GM12875 (cell line): ENCODE results near the gene CDC42EP2.

ENCODE experiments used
- H3K4me3 ChIP-seq: one replicate; pipeline ENCODE4 v1.5.1; 2011; ENCODE audit warnings: low read depth, low read length, control low read depth
- CTCF ChIP-seq: IDR thresholded peaks from 2 replicates; pipeline ENCODE4 v1.5.1; 2011; ENCODE audit warnings: low read depth, mild to moderate bottlenecking, control low read depth, inconsistent platforms, low read length, moderate library complexity, borderline replicate concordance; ENCODE audit not compliant: insufficient read depth

Gene CDC42EP2

GRCh38 chr11:65357856-65358356, 43.2 kb downstream of the CDC42EP2 start:
- no peak for TF ChIP-seq CTCF
- H3K4me3 ChIP-seq, result no peak overlapping the region

GRCh38 chr11:65362320-65362931, 47.8 kb downstream of the CDC42EP2 start:
- no peak for TF ChIP-seq CTCF
- H3K4me3 ChIP-seq, result no peak overlapping the region

GRCh38 chr11:65362966-65363365, 48.3 kb downstream of the CDC42EP2 start:
- H3K4me3 ChIP-seq, result no peak overlapping the region
- no peak for TF ChIP-seq CTCF

GRCh38 chr11:65363770-65364169, 49.1 kb downstream of the CDC42EP2 start:
- TF ChIP-seq CTCF, result no peak

GRCh38 chr11:65366340-65366773, 51.7 kb downstream of the CDC42EP2 start:
- TF ChIP-seq CTCF, result peak; percentile 72
- no peak overlapping the region for H3K4me3 ChIP-seq

More at GRCh38 chr11:65363770-65364169, 49.1 kb downstream of the CDC42EP2 start:
- H3K4me3 ChIP-seq, result no peak overlapping the region

- no peak overlapping the region for H3K4me3 ChIP-seq
- no peak for TF ChIP-seq CTCF
Observed at GRCh38 chr11:65370659-65371049, 56.0 kb downstream of the CDC42EP2 start.
